K562 treated with DMSO at 1 percent for 48 hours (cell line): Measurements from ENCODE around the gene MBTPS1. TPM values are rescaled to one million over a fixed set of nuclear protein-coding genes. Genes with fewer than 3 reads are reported as not detected.

ENCODE experiments used
- total RNA-seq: library from RNA; unstranded; fragments of 300-600 nt; gene quantifications from 2 replicates; pipeline ENCODE4 v1.2.3, GENCODE V29; 2022; ENCODE audit warnings: low replicate concordance; ENCODE audit errors: extremely low read depth

Gene MBTPS1
- not detected in 2 replicates for total RNA-seq

GRCh38 chr16:84116720-84117493 lies at the start of gene MBTPS1:
Gene MBTPS1, minus strand, starts transcription at chr16:84116942. Its CDS starts 15,159 bp downstream, at chr16:84101783.

GRCh38 chr16:84144859-84145639 lies 28.3 kb upstream of the MBTPS1 start, which contains the start of the genes DNAAF1 and HSDL1:
Gene DNAAF1, plus strand, starts transcription at chr16:84145308. Its CDS starts 133 bp downstream, at chr16:84145441.
Gene HSDL1, minus strand, starts transcription at chr16:84145177. Its CDS starts 13,856 bp downstream, at chr16:84131321.

GRCh38 chr16:84042308-84042878 lies 74.3 kb downstream of the MBTPS1 start, which contains the start of gene SLC38A8:
Gene SLC38A8, minus strand, starts transcription at chr16:84042795. Its CDS starts 638 bp downstream, at chr16:84042157.

Other genes starting within 250 kb of the MBTPS1 start
- gene MLYCD, start 217.8 kb downstream of the MBTPS1 start, total RNA-seq: not detected in 2 replicates
- gene OSGIN1, start 163.7 kb downstream of the MBTPS1 start, total RNA-seq: not detected in 2 replicates
- not detected in 2 replicates for gene NECAB2, start 148.7 kb downstream of the MBTPS1 start, total RNA-seq
- not detected in 2 replicates for gene SLC38A8, start 74.1 kb downstream of the MBTPS1 start, total RNA-seq
- not detected in 2 replicates for gene HSDL1, start 28.2 kb upstream of the MBTPS1 start, total RNA-seq
- gene DNAAF1, start 28.4 kb upstream of the MBTPS1 start, total RNA-seq: not detected in 2 replicates
- not detected in 2 replicates for gene TAF1C, start 70.1 kb upstream of the MBTPS1 start, total RNA-seq
- gene ADAD2, start 74.2 kb upstream of the MBTPS1 start, total RNA-seq: not detected in 2 replicates
- gene KCNG4, start 123.1 kb upstream of the MBTPS1 start, total RNA-seq: not detected in 2 replicates
- not detected in 2 replicates for gene WFDC1, start 177.9 kb upstream of the MBTPS1 start, total RNA-seq